Liver (tissue), 3 donors: ENCODE measurements around the gene TMEM51.

ENCODE experiments used
- CTCF ChIP-seq: fragments of 150-350 bp; IDR thresholded peaks from 2 replicates; pipeline ENCODE4 v1.5.1; 2017; ENCODE audit warnings: improper control_type of control experiment, low read depth, low read length; ENCODE audit not compliant: missing input control
- JUND ChIP-seq, 2 donors: IDR thresholded peaks; 2 replicates each; pipeline ENCODE4 v1.6.1; 2016; ENCODE audit warnings: antibody characterized with exemption in 2 of 2
- MAX ChIP-seq: IDR thresholded peaks from 2 replicates; pipeline ENCODE4 v1.6.1; 2016; ENCODE audit warnings: antibody characterized with exemption
- REST ChIP-seq: IDR thresholded peaks from 2 replicates; pipeline ENCODE4 v1.6.1; 2016; ENCODE audit warnings: antibody characterized with exemption, mild to moderate bottlenecking
- SP1 ChIP-seq: IDR thresholded peaks from 2 replicates; pipeline ENCODE4 v1.6.1; 2018; ENCODE audit warnings: antibody characterized with exemption, mild to moderate bottlenecking
- donor health status: healthy.
- donor health status: healthy.

GRCh38 chr1:15113146-15113545, 40.4 kb upstream of the TMEM51 start:
- TF ChIP-seq CTCF (no peak), SP1 (no peak), REST (no peak), JUND (IDR thresholded peaks at IDR 0.05) (no peak), MAX (no peak)
